ENCODE results near the gene ZNF511. TPM values are rescaled to one million over a fixed set of nuclear protein-coding genes. Genes with fewer than 3 reads are reported as not detected.

Gene ZNF511
- total RNA-seq, 1 donor from 2014 or later = 40.5 TPM

GRCh38 chr10:133350283-133350949 lies 41.7 kb downstream of the ZNF511 start:
- no peak for TF ChIP-seq CTCF (IDR thresholded peaks at IDR 0.05; ENCODE audit: borderline replicate concordance)
- Histone ChIP-seq H3K4me1 (no peaks in the 10 kb centered on the region), H3K27me3 (ENCODE audit: low read depth) (peaks cover 47% of the 10 kb centered on the region), H3K27ac (replicated peaks) (no peak overlapping the region), H3K4me3 (no peak overlapping the region), H3K36me3 (no peaks in the 10 kb centered on the region), H3K9me3 (replicated peaks) (no peaks in the 10 kb centered on the region)
- intact Hi-C loops (cut with micrococcal nuclease) = no loop called here
- DNase-seq = peak; percentile 12

- Histone ChIP-seq H3K9me3 (replicated peaks) (no peaks in the 10 kb centered on the region), H3K4me3 (no peak overlapping the region), H3K4me1 (peaks cover 4% of the 10 kb centered on the region), H3K27me3 (ENCODE audit: low read depth) (peaks cover 43% of the 10 kb centered on the region), H3K36me3 (no peaks in the 10 kb centered on the region), H3K27ac (replicated peaks) (no peak overlapping the region)
- intact Hi-C loops (cut with micrococcal nuclease) = no loop called here
- DNase-seq = peak; percentile 10
- TF ChIP-seq CTCF (IDR thresholded peaks at IDR 0.05; ENCODE audit: borderline replicate concordance) = no peak
Measured at GRCh38 chr10:133350950-133351329, 42.2 kb downstream of the ZNF511 start.

- Histone ChIP-seq H3K36me3 (no peaks in the 10 kb centered on the region), H3K9me3 (replicated peaks) (no peaks in the 10 kb centered on the region), H3K27me3 (ENCODE audit: low read depth) (peaks cover 36% of the 10 kb centered on the region), H3K27ac (replicated peaks) (no peak overlapping the region), H3K4me3 (no peak overlapping the region), H3K4me1 (peaks cover 11% of the 10 kb centered on the region)
- intact Hi-C loops (cut with micrococcal nuclease) = no loop called here
- peak; percentile 12 for DNase-seq
- TF ChIP-seq CTCF (IDR thresholded peaks at IDR 0.05; ENCODE audit: borderline replicate concordance) = no peak
Measured at GRCh38 chr10:133351408-133352318, 42.9 kb downstream of the ZNF511 start.

GRCh38 chr10:133353202-133353959 lies 44.7 kb downstream of the ZNF511 start:
- H3K27me3 ChIP-seq (ENCODE audit: low read depth) = peaks cover 18% of the 10 kb centered on the region
- no peaks in the 10 kb centered on the region for H3K36me3 ChIP-seq
- no peak for DNase-seq
- no peaks in the 10 kb centered on the region for H3K9me3 ChIP-seq (replicated peaks)
- TF ChIP-seq CTCF (IDR thresholded peaks at IDR 0.05; ENCODE audit: borderline replicate concordance) = no peak
- no peak overlapping the region for H3K27ac ChIP-seq (replicated peaks)
- peaks cover 25% of the 10 kb centered on the region for H3K4me1 ChIP-seq
- intact Hi-C loops (cut with micrococcal nuclease) = no loop called here
- H3K4me3 ChIP-seq = no peak overlapping the region

- no peaks in the 10 kb centered on the region for H3K36me3 ChIP-seq
- no peak overlapping the region for H3K27ac ChIP-seq (replicated peaks)
- TF ChIP-seq CTCF (IDR thresholded peaks at IDR 0.05; ENCODE audit: borderline replicate concordance) = no peak
- intact Hi-C loops (cut with micrococcal nuclease) = no loop called here
- H3K4me1 ChIP-seq = peaks cover 27% of the 10 kb centered on the region
- DNase-seq = no peak
- no peaks in the 10 kb centered on the region for H3K9me3 ChIP-seq (replicated peaks)
- peaks cover 11% of the 10 kb centered on the region for H3K27me3 ChIP-seq (ENCODE audit: low read depth)
- H3K4me3 ChIP-seq = no peak overlapping the region
Measured at GRCh38 chr10:133353988-133354605, 45.4 kb downstream of the ZNF511 start.
